Stomach (tissue), 4 donors: ENCODE data around the gene COL18A1.

ENCODE experiments used
- CTCF ChIP-seq, 7 experiments: fragments of 450-650 bp in 4 of 7; fragments of 200-600 bp in 3 of 7; sonication (generic) in 3 of 7; IDR thresholded peaks; one replicate each; pipeline ENCODE4 v1.5.1; 2016 to 2019; ENCODE audit warnings: antibody characterized with exemption in 7 of 7, control low read depth in 2 of 7, mild to moderate bottlenecking in 1 of 7
- EP300 ChIP-seq: sonication (generic); formaldehyde crosslinking; IDR thresholded peaks from one replicate; pipeline ENCODE4 v1.6.1; 2017; ENCODE audit warnings: antibody characterized with exemption

GRCh38 chr21:45475797-45476570 is 71.0 kb downstream of the COL18A1 start:
- no peak for TF ChIP-seq CTCF (IDR thresholded peaks at IDR 0.05)
- TF ChIP-seq EP300 = no peak
